Keratinocyte (primary cell): ENCODE measurements around the gene BABAM2. TPM values are rescaled to one million over a fixed set of nuclear protein-coding genes. Genes with fewer than 3 reads are reported as not detected.

ENCODE experiments used
- DNase-seq: peaks from one replicate; pipeline ENCODE4 v3.0.0-alpha.2; 2011; ENCODE audit warnings: low read depth, missing footprints, low spot score
- FAIRE-seq: peaks from 2 replicates; lab custom pipeline; 2011; peaks lifted over from hg19 to GRCh38; lab: Jason Lieb, UNC
- H2AFZ ChIP-seq: 2 replicates; pipeline ENCODE4 v1.6.0; 2012; ENCODE audit warnings: low read length, control low read depth, inconsistent platforms; ENCODE audit not compliant: control insufficient read depth
- H3K27ac ChIP-seq: 2 replicates; pipeline ENCODE4 v1.5.1; 2011; ENCODE audit warnings: low read length; ENCODE audit not compliant: control insufficient read depth, insufficient read depth
- H3K27me3 ChIP-seq: 3 replicates; pipeline ENCODE4 v1.6.0; 2011; ENCODE audit warnings: low read length; ENCODE audit not compliant: control insufficient read depth, insufficient read depth; ENCODE audit errors: extremely low read depth
- H3K36me3 ChIP-seq, 2 experiments: 2 replicates in 1 of 2; 3 replicates in 1 of 2; pipeline ENCODE4 v1.5.1; 2011; ENCODE audit warnings: low read length in 2 of 2, mild to moderate bottlenecking in 1 of 2; ENCODE audit not compliant: control insufficient read depth in 2 of 2, insufficient read depth in 2 of 2; ENCODE audit errors: extremely low read depth in 1 of 2
- H3K4me1 ChIP-seq: 3 replicates; pipeline ENCODE4 v1.5.1; 2011; ENCODE audit warnings: low read length; ENCODE audit not compliant: control insufficient read depth, insufficient read depth; ENCODE audit errors: extremely low read depth
- H3K4me2 ChIP-seq: 3 replicates; pipeline ENCODE4 v1.6.0; 2011; ENCODE audit warnings: low read depth, low read length; ENCODE audit not compliant: control insufficient read depth, insufficient read depth; ENCODE audit errors: extremely low read depth
- H3K4me3 ChIP-seq, 3 experiments: fragments of 200-600 bp in 1 of 3; sonication (generic) in 1 of 3; 2 replicates in 2 of 3; 3 replicates in 1 of 3; pipeline ENCODE4 v1.5.1; 2011 to 2016; ENCODE audit warnings: low read length in 3 of 3, mild to moderate bottlenecking in 3 of 3, control low read depth in 2 of 3, inconsistent platforms in 1 of 3, low read depth in 1 of 3, mixed read lengths in 1 of 3, mixed run types in 1 of 3, moderate library complexity in 1 of 3; ENCODE audit not compliant: control insufficient read depth in 2 of 3, insufficient read depth in 2 of 3; ENCODE audit errors: extremely low read depth in 1 of 3
- H3K79me2 ChIP-seq: 2 replicates; pipeline ENCODE4 v1.6.0; 2012; ENCODE audit warnings: low read length; ENCODE audit not compliant: control insufficient read depth, insufficient read depth
- H3K9ac ChIP-seq: 3 replicates; pipeline ENCODE4 v1.6.0; 2011; ENCODE audit warnings: low read length; ENCODE audit not compliant: control insufficient read depth, insufficient read depth; ENCODE audit errors: extremely low read depth
- H3K9me1 ChIP-seq: 3 replicates; pipeline ENCODE4 v1.6.0; 2011; ENCODE audit warnings: low read length; ENCODE audit not compliant: control insufficient read depth, insufficient read depth; ENCODE audit errors: extremely low read depth
- H3K9me3 ChIP-seq: 2 replicates; pipeline ENCODE4 v1.5.1; 2012; ENCODE audit warnings: low read depth, low read length; ENCODE audit not compliant: control insufficient read depth
- H4K20me1 ChIP-seq: 3 replicates; pipeline ENCODE4 v1.6.0; 2011; ENCODE audit warnings: low read length; ENCODE audit not compliant: control insufficient read depth, insufficient read depth; ENCODE audit errors: extremely low read depth
- CTCF ChIP-seq, 3 experiments: IDR thresholded peaks in 1 of 3; conservative IDR thresholded peaks in 1 of 3; optimal IDR thresholded peaks in 1 of 3; 2 replicates in 2 of 3; 3 replicates in 1 of 3; pipeline versions ENCODE3 to v1.5.1; 2011; ENCODE audit warnings: low read length in 3 of 3, mild to moderate bottlenecking in 3 of 3, moderate library complexity in 2 of 3, control low read depth in 1 of 3, inconsistent platforms in 1 of 3; ENCODE audit not compliant: insufficient read depth in 2 of 3; ENCODE audit errors: extremely low read depth in 1 of 3
- EZH2 ChIP-seq: IDR thresholded peaks from one replicate; pipeline ENCODE4 v1.6.1; 2012; ENCODE audit warnings: inconsistent platforms, mild to moderate bottlenecking, low read length, moderate library complexity
- dilution Hi-C: fragments of 300-500 bp; cut with MboI; formaldehyde crosslinking; loops from one replicate; pipeline ENCODE4 v1.7.0; 2020; ENCODE audit warnings: low sequenced_read_pairs; ENCODE audit not compliant: extremely low pct_ligation_motif_present
- polyA plus RNA-seq, 5 experiments: library from polyadenylated mRNA; depleted of rRNA in 3 of 5; stranded (reverse) in 3 of 5; stranded (forward) in 1 of 5; unstranded in 1 of 5; fragments of >200 nt; gene quantifications; 1 replicate in 1 of 5; 2 replicates in 3 of 5; 3 replicates in 1 of 5; pipeline versions ENCODE4 v1.2.1 to v1.2.3, GENCODE V29; 2011 to 2012; ENCODE audit warnings: missing spikeins in 2 of 5, low read depth in 1 of 5, low replicate concordance in 1 of 5

The BABAM2 gene
- polyA plus RNA-seq, 1 donor (not counting 4 experiments of a cell fraction or from before 2014, with no cell fraction given): 29.8 TPM

DNA sequence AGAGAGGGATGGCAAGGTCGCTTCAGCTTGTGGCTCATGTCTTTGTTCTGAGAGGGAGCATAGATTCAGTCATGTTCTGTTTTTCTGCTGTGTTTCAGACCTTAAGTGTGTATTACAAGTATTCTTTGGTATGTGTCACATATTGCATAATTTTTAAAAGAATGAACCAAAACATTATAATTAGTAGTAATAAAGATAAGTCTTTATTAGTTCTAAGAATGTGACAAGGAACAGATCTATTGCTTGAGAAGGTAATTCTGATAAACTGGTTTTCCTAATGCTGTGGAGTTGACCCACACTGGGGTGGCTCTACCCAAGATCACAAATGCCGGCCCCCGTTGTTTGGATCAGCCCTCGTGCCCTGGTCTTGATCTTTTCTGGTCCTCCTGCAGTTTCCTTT lies 377.9 kb downstream of the BABAM2 start:
- no peak for DNase-seq
- TF ChIP-seq EZH2 (no peak), CTCF (optimal IDR thresholded peaks at IDR 0.05 in 1 of 3, IDR thresholded peaks at IDR 0.05 in 1 of 3, conservative IDR thresholded peaks at IDR 0.05 in 1 of 3; ENCODE audit: extremely low read depth in 1 of 3, insufficient read depth in 2 of 3, low read length in 3 of 3) (no peak)
- H3K4me2 ChIP-seq: peak overlapping the region; percentile 62
- H4K20me1 ChIP-seq: no peaks in the 10 kb centered on the region
- H2AFZ ChIP-seq: peak overlapping the region; percentile 81
- no peak overlapping the region for H3K4me3 ChIP-seq
- H3K9me3 ChIP-seq: no peaks in the 10 kb centered on the region
- no peaks in the 10 kb centered on the region for H3K27me3 ChIP-seq
- H3K4me1 ChIP-seq: peaks cover 33% of the 10 kb centered on the region
- peak overlapping the region; percentile 74 for H3K27ac ChIP-seq
- no peak overlapping the region for H3K9ac ChIP-seq
- no peaks in the 10 kb centered on the region for H3K79me2 ChIP-seq
- no peaks in the 10 kb centered on the region for H3K36me3 ChIP-seq
- dilution Hi-C loops: no loop called here
- H3K9me1 ChIP-seq: no peaks in the 10 kb centered on the region
- no peak for FAIRE-seq

- Histone ChIP-seq H3K9me3 (no peaks in the 10 kb centered on the region), H2AFZ (peak overlapping the region; percentile 84), H3K36me3 (no peaks in the 10 kb centered on the region), H4K20me1 (no peaks in the 10 kb centered on the region), H3K4me2 (peak overlapping the region; percentile 62), H3K27me3 (no peaks in the 10 kb centered on the region), H3K79me2 (no peaks in the 10 kb centered on the region), H3K4me1 (peaks cover 39% of the 10 kb centered on the region), H3K9me1 (no peaks in the 10 kb centered on the region), H3K9ac (peak overlapping the region; percentile 18), H3K27ac (peak overlapping the region; percentile 74), H3K4me3 (peak overlapping the region in 1 of 3 experiments; percentile 34)
- DNase-seq (no peak), FAIRE-seq (peak; percentile 94)
- TF ChIP-seq EZH2 (no peak), CTCF (optimal IDR thresholded peaks at IDR 0.05 in 1 of 3, IDR thresholded peaks at IDR 0.05 in 1 of 3, conservative IDR thresholded peaks at IDR 0.05 in 1 of 3; ENCODE audit: extremely low read depth in 1 of 3, insufficient read depth in 2 of 3, low read length in 3 of 3) (no peak)
- dilution Hi-C loops: no loop called here
Observed at GRCh38 chr2:28269019-28269784, 378.7 kb downstream of the BABAM2 start.
